Chondrocyte (in vitro differentiated cells): ENCODE data around the gene ST7. TPM values are rescaled to one million over a fixed set of nuclear protein-coding genes. Genes with fewer than 3 reads are reported as not detected.
A peak's percentile ranks its signal among the peaks of the same experiment; 100 is the strongest.

ENCODE experiments used
- DNase-seq: peaks from one replicate; pipeline ENCODE4 v3.0.0; 2021; ENCODE audit warnings: mixed read lengths, low spot score
- H3K27ac Mint-ChIP-seq: one replicate; pipeline ENCODE4 v1.8.0; 2021; ENCODE audit warnings: mild to moderate bottlenecking, moderate library complexity, mixed read lengths; ENCODE audit not compliant: unreplicated experiment
- H3K27me3 Mint-ChIP-seq: 2 replicates; pipeline ENCODE4 v1.8.0; 2021; ENCODE audit warnings: low read depth, mixed read lengths
- H3K36me3 Mint-ChIP-seq: 2 replicates; pipeline ENCODE4 v1.8.0; 2021; ENCODE audit warnings: low read depth, mixed read lengths
- H3K4me1 Mint-ChIP-seq: 2 replicates; pipeline ENCODE4 v1.8.0; 2021; ENCODE audit warnings: low read depth, mild to moderate bottlenecking, mixed read lengths
- H3K4me3 Mint-ChIP-seq: one replicate; pipeline ENCODE4 v1.8.0; 2021; ENCODE audit warnings: mild to moderate bottlenecking, moderate library complexity, mixed read lengths; ENCODE audit not compliant: unreplicated experiment
- H3K9me3 Mint-ChIP-seq: 2 replicates; pipeline ENCODE4 v1.8.0; 2021; ENCODE audit warnings: low read depth, mixed read lengths
- CTCF ChIP-seq: fragments of 200-600 bp; sonication (generic); IDR thresholded peaks from 2 replicates; pipeline ENCODE4 v1.5.0; 2021; ENCODE audit warnings: antibody characterized with exemption, mild to moderate bottlenecking, moderate library complexity
- total RNA-seq: library from RNA; stranded (reverse); gene quantifications from 3 replicates; pipeline ENCODE4 v1.2.1, GENCODE V29; 2021

ST7 gene
- total RNA-seq, 1 donor from 2014 or later, result 69.7 TPM

DNA sequence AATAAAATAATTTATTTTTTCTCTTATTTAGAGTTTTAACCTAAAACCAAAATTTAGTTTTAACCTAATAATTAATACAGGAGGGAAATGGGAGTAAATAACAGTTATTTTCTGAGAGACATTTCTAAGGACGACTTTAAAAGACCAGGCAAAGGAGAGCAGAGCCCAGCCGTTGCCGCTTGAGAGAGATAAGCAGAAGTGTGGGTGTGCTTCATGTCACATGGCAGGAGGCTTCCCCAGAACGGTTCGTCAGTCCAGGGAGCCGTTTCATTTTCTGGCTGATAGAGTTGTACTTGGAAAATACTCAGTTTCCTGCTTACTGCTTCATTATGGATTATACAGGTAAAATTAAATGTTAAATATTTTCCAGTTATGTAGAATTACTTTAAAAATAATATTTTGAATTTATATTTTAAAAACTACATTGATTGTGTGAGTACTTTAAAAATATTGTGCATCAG lies 61.4 kb downstream of the ST7 start:
- H3K4me1 Mint-ChIP-seq, result peaks cover 70% of the 10 kb centered on the region
- H3K27ac Mint-ChIP-seq, result peak overlapping the region; percentile 81
- TF ChIP-seq CTCF, result no peak
- H3K36me3 Mint-ChIP-seq, result no peaks in the 10 kb centered on the region
- no peak for DNase-seq
- no peaks in the 10 kb centered on the region for H3K9me3 Mint-ChIP-seq
- H3K27me3 Mint-ChIP-seq, result no peaks in the 10 kb centered on the region
- H3K4me3 Mint-ChIP-seq, result peak overlapping the region; percentile 68

- H3K36me3 Mint-ChIP-seq, result no peaks in the 10 kb centered on the region
- peak overlapping the region; percentile 64 for H3K27ac Mint-ChIP-seq
- no peak for TF ChIP-seq CTCF
- H3K4me3 Mint-ChIP-seq, result peak overlapping the region; percentile 68
- H3K4me1 Mint-ChIP-seq, result peaks cover 62% of the 10 kb centered on the region
- no peaks in the 10 kb centered on the region for H3K27me3 Mint-ChIP-seq
- DNase-seq, result no peak
- no peaks in the 10 kb centered on the region for H3K9me3 Mint-ChIP-seq
These were observed 62.2 kb downstream of the ST7 start for GRCh38 chr7:117015258-117016184.

DNA sequence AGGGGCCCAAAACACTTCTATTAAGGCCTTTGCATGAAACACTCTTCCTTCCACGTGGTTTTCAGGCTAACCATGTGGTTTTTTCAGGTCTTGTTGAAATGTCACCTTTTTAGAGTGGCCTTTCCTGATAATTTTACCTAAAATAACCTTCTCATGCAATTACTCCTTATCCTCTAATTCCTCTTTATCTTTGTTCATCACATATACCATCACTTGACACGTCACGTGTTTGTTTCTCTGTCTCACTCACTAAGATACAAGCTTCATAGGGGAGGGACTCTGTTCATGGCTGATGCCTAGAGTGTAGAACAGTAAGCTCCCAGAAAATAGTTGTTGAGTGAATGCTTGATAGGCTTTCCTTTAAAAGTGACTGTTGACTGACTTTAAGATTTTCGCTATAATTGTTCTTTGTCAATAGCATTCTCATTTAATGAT lies 63.7 kb downstream of the ST7 start:
- Mint-ChIP-seq H3K4me1 (peaks cover 47% of the 10 kb centered on the region), H3K36me3 (no peaks in the 10 kb centered on the region), H3K27me3 (no peaks in the 10 kb centered on the region)

DNA sequence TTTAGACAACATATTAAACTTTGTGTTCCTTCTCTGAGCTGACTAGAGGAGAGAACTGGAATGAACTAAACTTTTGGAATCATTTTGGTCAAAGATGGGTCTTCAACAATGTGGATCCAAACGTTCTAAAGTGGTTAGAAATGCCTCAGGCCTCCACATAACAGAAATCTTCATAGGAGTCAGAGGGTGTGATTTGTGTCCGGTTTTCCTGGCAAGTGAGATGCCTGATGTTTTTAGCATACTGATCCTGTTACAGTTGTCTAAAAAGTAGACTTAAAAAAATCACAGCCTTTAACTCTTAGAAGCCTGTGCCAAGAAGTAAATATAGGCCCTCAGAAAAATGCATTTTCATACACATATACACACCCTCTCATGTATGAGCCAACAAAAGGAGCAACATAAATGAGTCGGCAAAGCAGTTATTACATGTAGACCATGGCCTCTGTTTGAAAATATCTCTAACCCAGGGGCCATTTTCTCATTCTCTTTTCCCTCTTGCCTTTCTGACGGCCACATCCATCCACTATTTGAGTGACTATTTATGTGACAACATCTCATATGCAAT lies 64.5 kb downstream of the ST7 start:
- Mint-ChIP-seq H3K36me3 (no peaks in the 10 kb centered on the region), H3K27ac (peak overlapping the region; percentile 92), H3K4me1 (peaks cover 51% of the 10 kb centered on the region)

More for the DNA sequence above, 63.7 kb downstream of the ST7 start:
- no peaks in the 10 kb centered on the region for H3K9me3 Mint-ChIP-seq
- no peak for TF ChIP-seq CTCF
- H3K4me3 Mint-ChIP-seq, result peak overlapping the region; percentile 60
- peak overlapping the region; percentile 92 for H3K27ac Mint-ChIP-seq
- no peak for DNase-seq

More for the DNA sequence above, 64.5 kb downstream of the ST7 start:
- H3K27me3 Mint-ChIP-seq, result no peaks in the 10 kb centered on the region
- H3K4me3 Mint-ChIP-seq, result peak overlapping the region; percentile 60
- no peak for DNase-seq
- no peaks in the 10 kb centered on the region for H3K9me3 Mint-ChIP-seq
- TF ChIP-seq CTCF, result no peak
